ENCODE data around the gene HOXA2. TPM values are rescaled to one million over a fixed set of nuclear protein-coding genes. Genes with fewer than 3 reads are reported as not detected.

Gene HOXA2
- total and polyA plus RNA-seq, 2 of the 13 experiments (the other 11 are each of a cell fraction or from before 2014, with no cell fraction given), result 0.22 to 0.29 TPM

DNA sequence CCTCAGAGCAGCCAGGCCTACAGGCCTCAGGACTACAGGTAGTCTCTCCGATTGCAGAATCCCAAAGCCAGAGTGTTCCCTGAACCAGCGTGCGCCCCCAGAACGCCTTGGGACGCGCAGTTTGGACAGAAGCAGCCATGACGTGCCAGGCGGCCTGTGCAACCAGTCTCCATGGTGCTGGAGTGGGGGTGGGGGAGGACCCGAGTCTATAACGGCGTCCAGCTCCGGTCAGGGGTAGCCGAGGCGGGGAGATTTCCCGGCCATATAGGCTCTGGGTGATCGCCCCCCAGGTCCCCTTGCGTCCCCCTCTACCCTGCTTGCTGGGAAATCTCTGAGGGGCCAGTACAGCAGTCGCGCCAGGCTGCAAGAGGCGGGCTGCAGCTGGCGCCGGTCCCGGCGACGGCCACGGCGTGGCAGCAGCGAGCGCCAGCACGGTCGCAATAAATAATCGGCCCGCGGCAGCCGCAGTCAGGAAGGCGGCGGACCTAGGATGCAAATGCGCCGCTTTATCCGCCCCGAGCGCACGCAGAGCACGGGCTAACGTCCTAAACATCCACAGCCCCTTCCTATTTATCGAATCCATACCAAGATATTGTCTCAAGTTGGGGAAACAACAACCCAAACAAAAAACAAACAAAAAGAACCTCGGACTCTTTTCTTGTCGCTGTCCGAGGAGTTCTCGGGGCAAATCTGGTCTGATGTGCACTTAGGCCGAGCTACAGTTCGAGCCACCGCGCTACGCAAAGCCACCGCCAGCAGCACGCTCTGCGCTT is 48.3 kb upstream of the HOXA2 start (continued):
- TF ChIP-seq ZNF549 (CRISPR knock-in tag; IDR thresholded peaks at IDR 0.05) (no peak), FOXA3 (CRISPR knock-in tag; IDR thresholded peaks at IDR 0.05) (no peak), POLR2G (IDR thresholded peaks at IDR 0.05; ENCODE audit: low read depth, low read length) (peak; percentile 26; the same call in 1 of the 2 replicates), GABPB1 (CRISPR knock-in tag; IDR thresholded peaks at IDR 0.05) (peak; percentile 59), PHF20 (CRISPR knock-in tag; IDR thresholded peaks at IDR 0.05) (peak; percentile 23; the same call in 1 of the 2 replicates), RBM22 (optimal IDR thresholded peaks at IDR 0.05; ENCODE audit: low read length) (no peak), RBFOX2 (IDR thresholded peaks at IDR 0.05; ENCODE audit: low read depth, low read length) (peak; percentile 64), ZNF652 (CRISPR knock-in tag; IDR thresholded peaks at IDR 0.05; ENCODE audit: borderline replicate concordance, low read depth) (no peak), ATF7-NPFF (CRISPR knock-in tag; IDR thresholded peaks at IDR 0.05; ENCODE audit: low read depth) (peak; percentile 61; the same call in 1 of the 2 replicates)
- TF ChIP-seq, protein P1, sequence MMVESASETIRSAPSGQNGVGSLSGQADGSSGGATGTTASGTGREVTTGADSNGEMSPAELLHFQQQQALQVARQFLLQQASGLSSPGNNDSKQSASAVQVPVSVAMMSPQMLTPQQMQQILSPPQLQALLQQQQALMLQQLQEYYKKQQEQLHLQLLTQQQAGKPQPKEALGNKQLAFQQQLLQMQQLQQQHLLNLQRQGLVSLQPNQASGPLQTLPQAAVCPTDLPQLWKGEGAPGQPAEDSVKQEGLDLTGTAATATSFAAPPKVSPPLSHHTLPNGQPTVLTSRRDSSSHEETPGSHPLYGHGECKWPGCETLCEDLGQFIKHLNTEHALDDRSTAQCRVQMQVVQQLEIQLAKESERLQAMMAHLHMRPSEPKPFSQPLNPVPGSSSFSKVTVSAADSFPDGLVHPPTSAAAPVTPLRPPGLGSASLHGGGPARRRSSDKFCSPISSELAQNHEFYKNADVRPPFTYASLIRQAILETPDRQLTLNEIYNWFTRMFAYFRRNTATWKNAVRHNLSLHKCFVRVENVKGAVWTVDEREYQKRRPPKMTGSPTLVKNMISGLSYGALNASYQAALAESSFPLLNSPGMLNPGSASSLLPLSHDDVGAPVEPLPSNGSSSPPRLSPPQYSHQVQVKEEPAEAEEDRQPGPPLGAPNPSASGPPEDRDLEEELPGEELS (CRISPR knock-in tag; IDR thresholded peaks at IDR 0.05), result peak; percentile 34; the same call in 1 of the 2 replicates
- TF ChIP-seq, protein P2, sequence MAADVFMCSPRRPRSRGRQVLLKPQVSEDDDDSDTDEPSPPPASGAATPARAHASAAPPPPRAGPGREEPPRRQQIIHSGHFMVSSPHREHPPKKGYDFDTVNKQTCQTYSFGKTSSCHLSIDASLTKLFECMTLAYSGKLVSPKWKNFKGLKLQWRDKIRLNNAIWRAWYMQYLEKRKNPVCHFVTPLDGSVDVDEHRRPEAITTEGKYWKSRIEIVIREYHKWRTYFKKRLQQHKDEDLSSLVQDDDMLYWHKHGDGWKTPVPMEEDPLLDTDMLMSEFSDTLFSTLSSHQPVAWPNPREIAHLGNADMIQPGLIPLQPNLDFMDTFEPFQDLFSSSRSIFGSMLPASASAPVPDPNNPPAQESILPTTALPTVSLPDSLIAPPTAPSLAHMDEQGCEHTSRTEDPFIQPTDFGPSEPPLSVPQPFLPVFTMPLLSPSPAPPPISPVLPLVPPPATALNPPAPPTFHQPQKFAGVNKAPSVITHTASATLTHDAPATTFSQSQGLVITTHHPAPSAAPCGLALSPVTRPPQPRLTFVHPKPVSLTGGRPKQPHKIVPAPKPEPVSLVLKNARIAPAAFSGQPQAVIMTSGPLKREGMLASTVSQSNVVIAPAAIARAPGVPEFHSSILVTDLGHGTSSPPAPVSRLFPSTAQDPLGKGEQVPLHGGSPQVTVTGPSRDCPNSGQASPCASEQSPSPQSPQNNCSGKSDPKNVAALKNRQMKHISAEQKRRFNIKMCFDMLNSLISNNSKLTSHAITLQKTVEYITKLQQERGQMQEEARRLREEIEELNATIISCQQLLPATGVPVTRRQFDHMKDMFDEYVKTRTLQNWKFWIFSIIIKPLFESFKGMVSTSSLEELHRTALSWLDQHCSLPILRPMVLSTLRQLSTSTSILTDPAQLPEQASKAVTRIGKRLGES (CRISPR knock-in tag; IDR thresholded peaks at IDR 0.05; ENCODE audit: borderline replicate concordance), result no peak
- TF ChIP-seq, protein P3, sequence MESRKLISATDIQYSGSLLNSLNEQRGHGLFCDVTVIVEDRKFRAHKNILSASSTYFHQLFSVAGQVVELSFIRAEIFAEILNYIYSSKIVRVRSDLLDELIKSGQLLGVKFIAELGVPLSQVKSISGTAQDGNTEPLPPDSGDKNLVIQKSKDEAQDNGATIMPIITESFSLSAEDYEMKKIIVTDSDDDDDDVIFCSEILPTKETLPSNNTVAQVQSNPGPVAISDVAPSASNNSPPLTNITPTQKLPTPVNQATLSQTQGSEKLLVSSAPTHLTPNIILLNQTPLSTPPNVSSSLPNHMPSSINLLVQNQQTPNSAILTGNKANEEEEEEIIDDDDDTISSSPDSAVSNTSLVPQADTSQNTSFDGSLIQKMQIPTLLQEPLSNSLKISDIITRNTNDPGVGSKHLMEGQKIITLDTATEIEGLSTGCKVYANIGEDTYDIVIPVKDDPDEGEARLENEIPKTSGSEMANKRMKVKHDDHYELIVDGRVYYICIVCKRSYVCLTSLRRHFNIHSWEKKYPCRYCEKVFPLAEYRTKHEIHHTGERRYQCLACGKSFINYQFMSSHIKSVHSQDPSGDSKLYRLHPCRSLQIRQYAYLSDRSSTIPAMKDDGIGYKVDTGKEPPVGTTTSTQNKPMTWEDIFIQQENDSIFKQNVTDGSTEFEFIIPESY (CRISPR knock-in tag; IDR thresholded peaks at IDR 0.05), result 0 out of 2 replicates have a peak, but pooled peaks have one; percentile 15
- TF ChIP-seq, protein P4, sequence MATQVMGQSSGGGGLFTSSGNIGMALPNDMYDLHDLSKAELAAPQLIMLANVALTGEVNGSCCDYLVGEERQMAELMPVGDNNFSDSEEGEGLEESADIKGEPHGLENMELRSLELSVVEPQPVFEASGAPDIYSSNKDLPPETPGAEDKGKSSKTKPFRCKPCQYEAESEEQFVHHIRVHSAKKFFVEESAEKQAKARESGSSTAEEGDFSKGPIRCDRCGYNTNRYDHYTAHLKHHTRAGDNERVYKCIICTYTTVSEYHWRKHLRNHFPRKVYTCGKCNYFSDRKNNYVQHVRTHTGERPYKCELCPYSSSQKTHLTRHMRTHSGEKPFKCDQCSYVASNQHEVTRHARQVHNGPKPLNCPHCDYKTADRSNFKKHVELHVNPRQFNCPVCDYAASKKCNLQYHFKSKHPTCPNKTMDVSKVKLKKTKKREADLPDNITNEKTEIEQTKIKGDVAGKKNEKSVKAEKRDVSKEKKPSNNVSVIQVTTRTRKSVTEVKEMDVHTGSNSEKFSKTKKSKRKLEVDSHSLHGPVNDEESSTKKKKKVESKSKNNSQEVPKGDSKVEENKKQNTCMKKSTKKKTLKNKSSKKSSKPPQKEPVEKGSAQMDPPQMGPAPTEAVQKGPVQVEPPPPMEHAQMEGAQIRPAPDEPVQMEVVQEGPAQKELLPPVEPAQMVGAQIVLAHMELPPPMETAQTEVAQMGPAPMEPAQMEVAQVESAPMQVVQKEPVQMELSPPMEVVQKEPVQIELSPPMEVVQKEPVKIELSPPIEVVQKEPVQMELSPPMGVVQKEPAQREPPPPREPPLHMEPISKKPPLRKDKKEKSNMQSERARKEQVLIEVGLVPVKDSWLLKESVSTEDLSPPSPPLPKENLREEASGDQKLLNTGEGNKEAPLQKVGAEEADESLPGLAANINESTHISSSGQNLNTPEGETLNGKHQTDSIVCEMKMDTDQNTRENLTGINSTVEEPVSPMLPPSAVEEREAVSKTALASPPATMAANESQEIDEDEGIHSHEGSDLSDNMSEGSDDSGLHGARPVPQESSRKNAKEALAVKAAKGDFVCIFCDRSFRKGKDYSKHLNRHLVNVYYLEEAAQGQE (IDR thresholded peaks at IDR 0.05; ENCODE audit: borderline replicate concordance in 1 of 2, low read depth in 1 of 2, low read length in 2 of 2), result peak; percentile 1 to 77
- TF ChIP-seq, protein P5, sequence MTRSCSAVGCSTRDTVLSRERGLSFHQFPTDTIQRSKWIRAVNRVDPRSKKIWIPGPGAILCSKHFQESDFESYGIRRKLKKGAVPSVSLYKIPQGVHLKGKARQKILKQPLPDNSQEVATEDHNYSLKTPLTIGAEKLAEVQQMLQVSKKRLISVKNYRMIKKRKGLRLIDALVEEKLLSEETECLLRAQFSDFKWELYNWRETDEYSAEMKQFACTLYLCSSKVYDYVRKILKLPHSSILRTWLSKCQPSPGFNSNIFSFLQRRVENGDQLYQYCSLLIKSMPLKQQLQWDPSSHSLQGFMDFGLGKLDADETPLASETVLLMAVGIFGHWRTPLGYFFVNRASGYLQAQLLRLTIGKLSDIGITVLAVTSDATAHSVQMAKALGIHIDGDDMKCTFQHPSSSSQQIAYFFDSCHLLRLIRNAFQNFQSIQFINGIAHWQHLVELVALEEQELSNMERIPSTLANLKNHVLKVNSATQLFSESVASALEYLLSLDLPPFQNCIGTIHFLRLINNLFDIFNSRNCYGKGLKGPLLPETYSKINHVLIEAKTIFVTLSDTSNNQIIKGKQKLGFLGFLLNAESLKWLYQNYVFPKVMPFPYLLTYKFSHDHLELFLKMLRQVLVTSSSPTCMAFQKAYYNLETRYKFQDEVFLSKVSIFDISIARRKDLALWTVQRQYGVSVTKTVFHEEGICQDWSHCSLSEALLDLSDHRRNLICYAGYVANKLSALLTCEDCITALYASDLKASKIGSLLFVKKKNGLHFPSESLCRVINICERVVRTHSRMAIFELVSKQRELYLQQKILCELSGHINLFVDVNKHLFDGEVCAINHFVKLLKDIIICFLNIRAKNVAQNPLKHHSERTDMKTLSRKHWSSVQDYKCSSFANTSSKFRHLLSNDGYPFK (CRISPR knock-in tag; IDR thresholded peaks at IDR 0.05; ENCODE audit: borderline replicate concordance), result 0 out of 2 replicates have a peak, but pooled peaks have one; percentile 23

Measured in HepG2 (cell line).